ENCODE measurements around the gene SERPINA9. TPM values are rescaled to one million over a fixed set of nuclear protein-coding genes. Genes with fewer than 3 reads are reported as not detected.

The SERPINA9 gene
- total RNA-seq, 8 experiments from 2014 or later: 1.3 TPM; not detected in 7

DNA sequence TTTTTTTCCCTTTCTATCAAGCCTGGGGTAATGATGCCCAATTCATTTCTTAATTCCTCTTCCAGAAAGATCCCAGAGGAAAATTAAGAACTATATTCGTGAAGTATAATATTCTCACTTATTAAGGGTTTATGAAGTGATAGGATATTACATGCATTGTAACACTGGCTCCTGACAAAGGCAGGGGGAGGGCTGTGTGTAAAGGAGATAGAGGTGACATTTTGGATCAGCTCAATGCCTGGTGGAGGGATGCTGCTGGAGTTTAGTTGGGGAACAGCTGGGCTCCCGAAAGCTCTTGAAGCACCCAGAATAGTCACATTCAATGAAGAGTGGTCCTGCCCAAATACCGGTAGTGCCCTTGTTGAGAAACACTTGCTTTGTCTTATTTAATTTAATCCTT lies 24.2 kb downstream of the SERPINA9 start:
- H3K4me3 ChIP-seq: no peak overlapping the region
- H3K4me1 ChIP-seq (replicated peaks in 1 of 2): peaks cover 35 to 44% of the 10 kb centered on the region in 2 donors
- ATAC-seq (replicated peaks in 6 of 8): peak in 3 of 8 experiments; percentile 26 to 45 (median 27)
- in situ Hi-C loops (cut with MboI; ENCODE audit: low pct_unique_long_range_greater_than_20kb in 2 of 9, low sequenced_read_pairs in 9 of 9, unreplicated experiment in 9 of 9): no loop called here
- H3K27ac ChIP-seq: peak overlapping the region in 1 of 2 donors; percentile 22
- 0 to 60% (median 0%) methylated on average over 1 to 3 of the region's 3 CpGs; no CpG with 5 or more reads in 1 of the 10 experiments for WGBS, 10 experiments

DNA sequence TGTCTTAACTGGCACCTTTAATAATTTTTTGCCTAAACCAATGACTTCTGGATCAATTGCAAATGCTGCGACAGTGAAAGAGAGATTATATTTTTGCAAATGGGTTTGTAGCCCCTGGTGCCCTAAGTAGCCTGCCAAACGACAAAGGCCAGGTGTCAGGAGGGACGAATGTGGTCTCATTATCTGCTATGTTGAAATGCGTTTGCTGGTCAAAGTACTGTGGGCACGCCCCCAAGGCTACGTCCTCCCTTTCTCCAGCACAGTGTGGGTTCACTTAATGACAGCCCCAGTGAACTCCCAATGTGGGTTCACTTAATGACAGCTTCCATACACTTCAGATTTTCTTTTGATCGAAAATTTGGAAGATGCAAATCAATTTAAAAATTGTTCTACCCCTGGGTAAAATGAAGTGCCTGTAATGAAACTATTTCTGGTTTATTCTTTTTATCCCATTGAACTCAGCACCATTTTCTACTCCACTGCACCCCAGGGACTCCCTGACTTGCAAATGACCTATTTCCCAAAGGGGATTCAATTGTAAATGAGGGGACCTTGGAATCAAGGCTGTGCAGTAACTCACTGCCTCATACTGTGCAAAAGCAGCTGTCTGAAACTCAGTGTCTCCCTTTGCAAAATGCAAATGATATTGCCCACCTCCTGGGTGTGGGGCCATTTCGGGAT lies 24.8 kb downstream of the SERPINA9 start:
- WGBS, 10 experiments: 0 to 20% (median 3%) methylated on average over 1 to 8 of the region's 8 CpGs
- in situ Hi-C loops (cut with MboI; ENCODE audit: low pct_unique_long_range_greater_than_20kb in 2 of 9, low sequenced_read_pairs in 9 of 9, unreplicated experiment in 9 of 9): no loop called here
- Histone ChIP-seq H3K4me3 (no peak overlapping the region), H3K4me1 (replicated peaks in 1 of 2) (peaks cover 35 to 44% of the 10 kb centered on the region in 2 donors), H3K27ac (peak overlapping the region in 1 of 2 donors; percentile 28)
- ATAC-seq (replicated peaks in 6 of 8): peak in 3 of 8 experiments; percentile 95 to 96 (median 95)

DNA sequence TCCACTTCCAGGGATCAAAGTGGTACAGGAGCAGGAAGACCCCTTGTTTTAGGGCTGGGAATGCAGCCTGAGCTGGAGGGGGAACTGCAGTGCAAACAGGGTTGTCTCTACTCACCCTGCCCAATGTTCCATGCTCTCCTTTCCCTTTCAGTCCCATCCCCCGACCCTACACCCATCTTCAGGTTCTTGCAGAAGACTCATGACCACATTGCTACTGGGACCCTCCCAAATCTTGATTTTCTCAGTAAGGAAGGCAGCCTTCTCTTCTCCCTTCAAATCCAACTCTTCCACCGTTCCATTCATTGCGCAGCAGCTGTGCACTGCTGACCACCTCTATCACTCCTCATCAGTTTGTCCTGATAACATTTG lies 25.3 kb downstream of the SERPINA9 start:
- peak in 2 of 8 experiments; percentile 5 to 6 for ATAC-seq (replicated peaks in 6 of 8)
- peaks cover 35 to 44% of the 10 kb centered on the region in 2 donors for H3K4me1 ChIP-seq (replicated peaks in 1 of 2)
- H3K27ac ChIP-seq: peak overlapping the region in 1 of 2 donors; percentile 28
- H3K4me3 ChIP-seq: no peak overlapping the region
- in situ Hi-C loops (cut with MboI; ENCODE audit: low pct_unique_long_range_greater_than_20kb in 2 of 9, low sequenced_read_pairs in 9 of 9, unreplicated experiment in 9 of 9): no loop called here
- 5 to 100% (median 33%) methylated on average over 1 to 3 of the region's 3 CpGs; no CpG with 5 or more reads in 2 of the 10 experiments for WGBS, 10 experiments

DNA sequence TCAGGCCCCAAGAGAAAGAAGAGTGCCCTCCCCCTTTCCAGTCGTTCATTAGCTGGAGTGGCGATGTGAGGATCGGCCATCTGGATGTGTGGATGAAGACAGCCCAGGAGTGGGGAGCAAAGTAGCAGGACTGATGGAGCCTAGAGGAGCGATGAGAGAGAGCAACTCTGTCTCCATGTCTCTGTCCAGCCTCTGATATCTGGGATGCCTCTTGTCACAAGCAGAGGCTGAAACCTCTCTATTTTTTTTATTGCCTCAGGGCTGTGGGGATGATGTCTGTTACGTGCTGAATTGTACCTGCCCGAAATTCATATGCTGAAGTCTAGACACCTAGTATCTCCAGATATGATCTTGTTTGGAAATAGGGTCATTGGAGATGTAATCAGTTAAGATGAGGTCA lies 26.1 kb downstream of the SERPINA9 start:
- Histone ChIP-seq H3K4me3 (no peak overlapping the region), H3K27ac (no peak overlapping the region), H3K4me1 (replicated peaks in 1 of 2) (peaks cover 35 to 44% of the 10 kb centered on the region in 2 donors)
- 0 to 100% (median 82%) methylated on average over 1 to 5 of the region's 6 CpGs; no CpG with 5 or more reads in 3 of the 10 experiments for WGBS, 10 experiments
- no peak for ATAC-seq (replicated peaks in 6 of 8)
- in situ Hi-C loops (cut with MboI; ENCODE audit: low pct_unique_long_range_greater_than_20kb in 2 of 9, low sequenced_read_pairs in 9 of 9, unreplicated experiment in 9 of 9): no loop called here

DNA sequence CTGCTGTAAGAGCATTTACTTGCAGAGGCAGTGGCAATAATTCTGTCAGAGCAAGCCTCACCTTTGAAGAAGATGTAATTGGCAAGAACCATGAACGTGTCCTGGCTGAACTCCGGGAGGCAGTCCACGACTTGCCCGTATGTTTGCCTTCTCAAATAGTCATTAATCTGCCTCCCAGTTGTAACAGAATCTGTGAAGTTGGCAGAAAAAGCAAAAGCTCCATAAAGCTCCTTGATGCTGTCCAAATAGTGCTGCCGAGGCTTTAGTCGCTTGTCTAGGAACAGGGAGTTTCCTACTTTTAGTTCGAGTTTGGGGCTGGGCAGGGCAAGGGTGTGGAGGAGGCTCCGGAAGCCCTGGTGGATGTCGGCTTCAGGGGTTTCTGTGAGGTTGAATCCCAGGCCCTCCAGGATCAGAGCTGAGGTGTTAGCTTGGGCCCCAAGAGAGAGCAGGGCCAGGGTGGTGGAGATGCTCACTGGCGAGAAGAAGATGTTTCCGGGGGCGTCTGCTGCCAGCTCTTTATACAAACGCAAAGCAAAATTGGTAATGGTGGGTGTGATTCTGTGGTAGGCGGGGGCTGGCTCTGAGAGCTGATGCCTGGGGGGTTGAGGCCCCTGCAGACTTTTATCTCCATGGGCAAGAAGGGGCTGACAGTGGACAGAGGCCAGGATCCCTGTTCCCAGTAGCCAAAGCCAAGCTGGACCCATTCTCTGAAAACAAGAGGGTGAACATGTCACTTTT lies 27.8 kb downstream of the SERPINA9 start:
- no peak overlapping the region for H3K4me3 ChIP-seq
- H3K4me1 ChIP-seq (replicated peaks in 1 of 2): peaks cover 35 to 44% of the 10 kb centered on the region in 2 donors
- WGBS, 10 experiments: 25 to 90% (median 71%) methylated on average over 3 to 10 of the region's 14 CpGs; no CpG with 5 or more reads in 1 of the 10 experiments
- no peak overlapping the region for H3K27ac ChIP-seq
- in situ Hi-C loops (cut with MboI; ENCODE audit: low pct_unique_long_range_greater_than_20kb in 2 of 9, low sequenced_read_pairs in 9 of 9, unreplicated experiment in 9 of 9): no loop called here
- peak in 1 of 8 experiments; percentile 74 for ATAC-seq (replicated peaks in 6 of 8)

DNA sequence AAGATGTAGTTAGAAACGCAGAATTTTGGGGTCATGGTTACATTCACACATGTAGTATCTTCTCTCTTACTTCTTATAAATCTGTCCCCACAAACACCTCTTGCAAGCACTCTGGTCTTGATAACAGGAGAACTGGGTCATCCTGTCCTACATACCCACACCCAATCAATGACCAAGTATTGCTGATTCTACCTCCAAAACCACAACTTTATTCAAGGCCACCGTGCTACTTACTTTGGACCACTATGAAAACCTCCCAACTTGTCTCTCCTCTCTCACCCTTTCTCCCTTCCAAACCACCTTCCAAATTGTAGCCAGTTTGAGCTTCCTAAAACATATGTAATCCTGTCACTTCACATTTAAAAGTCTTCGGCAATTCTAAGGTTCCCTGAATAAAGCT lies 28.8 kb downstream of the SERPINA9 start:
- peaks cover 30 to 37% of the 10 kb centered on the region in 2 donors for H3K4me1 ChIP-seq (replicated peaks in 1 of 2)
- 20 to 100% (median 50%) methylated on average over 1 to 3 of the region's 3 CpGs; no CpG with 5 or more reads in 3 of the 10 experiments for WGBS, 10 experiments
- H3K4me3 ChIP-seq: no peak overlapping the region
- in situ Hi-C loops (cut with MboI; ENCODE audit: low pct_unique_long_range_greater_than_20kb in 2 of 9, low sequenced_read_pairs in 9 of 9, unreplicated experiment in 9 of 9): no loop called here
- H3K27ac ChIP-seq: no peak overlapping the region
- ATAC-seq (replicated peaks in 6 of 8): no peak

DNA sequence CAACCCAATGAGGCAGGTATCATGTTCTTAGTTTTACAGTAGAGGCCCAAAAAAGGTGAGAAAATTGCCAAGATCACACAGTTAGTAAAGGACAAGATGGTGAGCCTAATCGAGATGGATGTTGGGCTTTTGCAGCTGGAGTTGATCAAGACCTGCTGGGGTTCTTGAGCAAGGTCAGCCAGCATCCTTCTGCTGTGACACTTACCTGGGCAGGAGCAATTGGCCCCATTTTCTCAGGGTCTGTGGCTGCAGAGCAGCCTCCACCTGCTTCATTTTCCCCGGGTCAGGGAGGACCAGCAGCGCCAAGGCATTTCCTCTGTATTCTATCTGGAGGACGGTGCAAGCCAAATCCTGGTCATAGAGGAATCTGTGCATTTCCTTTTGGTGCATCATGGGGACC lies 29.9 kb downstream of the SERPINA9 start:
- Histone ChIP-seq H3K27ac (no peak overlapping the region), H3K4me3 (no peak overlapping the region), H3K4me1 (replicated peaks in 1 of 2) (peaks cover 19 to 27% of the 10 kb centered on the region in 2 donors)
- in situ Hi-C loops (cut with MboI; ENCODE audit: low pct_unique_long_range_greater_than_20kb in 2 of 9, low sequenced_read_pairs in 9 of 9, unreplicated experiment in 9 of 9): no loop called here
- 0 to 87% (median 50%) methylated on average over 2 to 4 of the region's 4 CpGs; no CpG with 5 or more reads in 5 of the 10 experiments for WGBS, 10 experiments
- no peak for ATAC-seq (replicated peaks in 6 of 8)

DNA sequence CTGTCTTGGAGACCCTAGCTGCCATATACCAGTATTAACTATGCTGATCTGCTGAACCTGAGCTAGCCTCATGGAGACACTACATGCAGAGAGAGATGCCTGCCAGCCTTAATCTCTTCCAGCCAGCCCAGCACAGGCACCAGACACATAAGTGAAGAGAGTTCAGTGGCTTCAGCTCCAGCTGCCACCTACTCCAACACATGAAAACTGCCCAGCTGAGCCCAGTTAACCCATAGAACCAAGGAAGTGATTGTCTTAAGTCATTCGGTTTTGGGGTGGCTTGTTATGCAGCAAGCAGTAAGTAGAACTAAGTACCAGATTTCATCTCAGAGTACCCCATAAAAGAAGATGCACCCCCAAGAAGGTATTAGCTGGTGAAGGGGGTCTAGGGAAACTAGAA lies 31.0 kb downstream of the SERPINA9 start:
- in situ Hi-C loops (cut with MboI; ENCODE audit: low pct_unique_long_range_greater_than_20kb in 2 of 9, low sequenced_read_pairs in 9 of 9, unreplicated experiment in 9 of 9): no loop called here
- WGBS, 10 experiments: 44 to 100% (median 72%) methylated on average over 1 of the region's 1 CpG; no CpG with 5 or more reads in 6 of the 10 experiments
- Histone ChIP-seq H3K4me3 (no peak overlapping the region), H3K4me1 (replicated peaks in 1 of 2) (peaks cover 8 to 16% of the 10 kb centered on the region in 2 donors), H3K27ac (no peak overlapping the region)
- no peak for ATAC-seq (replicated peaks in 6 of 8)

DNA sequence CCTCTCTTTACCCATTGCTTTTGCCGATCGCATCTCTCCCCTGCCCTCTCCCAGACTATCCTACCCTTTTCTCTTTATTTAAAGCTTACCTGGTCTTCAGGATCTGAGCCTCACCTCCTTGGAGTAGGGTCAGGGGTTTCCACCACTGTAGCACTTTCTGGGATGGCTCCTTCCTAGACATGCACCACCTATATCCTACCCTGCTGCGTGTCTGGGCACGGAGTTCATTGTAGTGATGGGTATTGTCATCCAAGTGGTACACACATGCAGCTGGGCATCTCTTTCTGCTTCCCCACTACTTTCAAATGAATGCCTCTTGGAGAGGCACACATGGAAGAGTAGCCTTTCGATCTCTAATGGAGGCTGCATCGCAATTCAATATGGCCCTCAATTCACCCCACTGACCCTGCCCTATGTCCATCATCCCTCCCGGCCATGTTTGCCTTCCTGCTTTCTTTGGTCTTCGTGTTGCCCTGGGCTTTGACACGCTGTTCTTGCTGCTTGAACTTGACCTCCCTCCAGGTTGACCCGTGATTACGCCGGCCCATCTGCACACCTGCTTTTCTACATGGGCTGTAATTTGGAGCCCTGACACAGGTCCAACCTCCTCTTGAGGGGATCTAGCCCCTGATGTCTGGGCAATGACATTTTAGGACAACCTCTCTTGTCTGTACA lies 34.3 kb downstream of the SERPINA9 start:
- 26 to 97% (median 79%) methylated on average over 2 to 9 of the region's 12 CpGs for WGBS, 10 experiments
- H3K4me3 ChIP-seq: no peak overlapping the region
- H3K4me1 ChIP-seq (replicated peaks in 1 of 2): no peaks in the 10 kb centered on the region
- in situ Hi-C loops (cut with MboI; ENCODE audit: low pct_unique_long_range_greater_than_20kb in 2 of 9, low sequenced_read_pairs in 9 of 9, unreplicated experiment in 9 of 9): no loop called here
- no peak overlapping the region for H3K27ac ChIP-seq
- no peak for ATAC-seq (replicated peaks in 6 of 8)

DNA sequence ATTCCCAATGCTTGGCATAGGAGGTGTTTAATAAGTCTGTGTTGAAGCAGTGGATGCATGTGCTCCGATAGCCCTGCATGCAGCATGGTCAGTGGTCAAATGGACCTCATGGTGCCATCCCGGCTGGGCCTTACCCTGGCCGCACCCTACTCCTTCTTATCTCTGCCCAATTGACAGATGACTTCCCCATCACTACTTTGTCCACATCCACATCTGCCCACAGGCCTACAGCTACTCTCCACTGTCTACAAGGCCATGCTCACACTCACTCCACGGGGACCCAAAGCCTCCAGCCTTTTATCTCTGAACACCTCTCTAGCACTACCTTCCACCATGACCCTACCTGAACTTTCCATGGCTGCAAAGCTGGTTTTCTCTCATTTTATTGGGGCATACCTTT lies 34.9 kb downstream of the SERPINA9 start:
- Histone ChIP-seq H3K27ac (no peak overlapping the region), H3K4me3 (no peak overlapping the region), H3K4me1 (replicated peaks in 1 of 2) (no peaks in the 10 kb centered on the region)
- in situ Hi-C loops (cut with MboI; ENCODE audit: low pct_unique_long_range_greater_than_20kb in 2 of 9, low sequenced_read_pairs in 9 of 9, unreplicated experiment in 9 of 9): no loop called here
- WGBS, 10 experiments: 20 to 100% (median 61%) methylated on average over 1 to 3 of the region's 4 CpGs; no CpG with 5 or more reads in 1 of the 10 experiments
- no peak for ATAC-seq (replicated peaks in 6 of 8)

DNA sequence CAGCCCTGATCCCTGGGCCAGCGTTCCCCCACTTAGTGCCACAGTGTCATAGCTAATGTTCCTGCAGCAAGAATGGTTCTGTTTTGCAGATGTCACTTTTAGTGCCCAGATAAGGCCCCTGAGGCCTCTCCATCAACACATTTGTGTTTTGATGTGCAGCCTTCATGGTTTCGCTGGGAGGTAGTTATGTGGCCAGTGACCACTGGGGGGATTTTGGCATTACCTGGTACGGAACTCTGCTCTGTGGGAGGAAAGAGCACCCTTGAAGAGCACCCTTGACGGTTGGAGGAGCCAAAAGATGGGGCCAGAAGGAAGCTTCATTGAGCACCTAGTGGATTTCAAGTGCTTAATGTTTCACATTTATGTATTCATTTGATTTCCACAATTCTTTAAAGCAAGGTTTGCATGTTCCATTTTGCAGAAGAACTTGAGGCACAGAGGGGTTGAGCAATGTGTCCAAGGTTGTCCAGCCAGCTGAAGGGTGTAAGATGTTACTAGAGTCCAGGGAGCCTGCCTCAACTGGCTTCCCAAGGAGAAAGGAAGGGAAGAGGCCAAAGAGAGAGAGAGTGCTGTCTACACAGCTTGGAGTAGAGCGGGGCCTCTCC lies 36.4 kb downstream of the SERPINA9 start:
- no peak for ATAC-seq (replicated peaks in 6 of 8)
- Histone ChIP-seq H3K27ac (no peak overlapping the region), H3K4me3 (no peak overlapping the region), H3K4me1 (replicated peaks in 1 of 2) (no peaks in the 10 kb centered on the region)
- in situ Hi-C loops (cut with MboI; ENCODE audit: low pct_unique_long_range_greater_than_20kb in 2 of 9, low sequenced_read_pairs in 9 of 9, unreplicated experiment in 9 of 9): no loop called here
- 39 to 100% (median 84%) methylated on average over 1 to 5 of the region's 5 CpGs; no CpG with 5 or more reads in 2 of the 10 experiments for WGBS, 10 experiments

DNA sequence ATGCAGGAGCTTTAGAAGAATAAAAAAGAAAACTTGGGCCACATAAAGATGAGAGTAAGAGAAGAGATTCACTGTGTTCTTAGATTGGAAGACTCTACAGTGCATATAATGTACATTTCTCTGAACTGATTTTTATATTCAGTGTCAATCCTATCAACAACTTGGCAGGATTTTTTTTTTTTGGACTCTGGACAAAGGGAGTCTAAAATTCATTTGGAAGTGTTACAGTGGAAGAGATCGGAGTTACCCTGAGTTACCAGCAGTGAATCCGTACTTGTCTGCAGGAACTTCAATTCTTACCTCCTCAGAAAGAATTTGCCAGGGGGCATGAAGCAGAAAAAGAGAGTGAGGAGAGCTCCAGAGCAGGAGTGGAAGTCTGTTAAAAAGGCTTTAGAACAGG lies 47.4 kb downstream of the SERPINA9 start:
- WGBS, 10 experiments: 40 to 100% (median 72%) methylated on average over 1 to 2 of the region's 2 CpGs
- no peak for ATAC-seq (replicated peaks in 6 of 8)
- H3K4me3 ChIP-seq: no peak overlapping the region
- in situ Hi-C loops (cut with MboI; ENCODE audit: low pct_unique_long_range_greater_than_20kb in 2 of 9, low sequenced_read_pairs in 9 of 9, unreplicated experiment in 9 of 9): no loop called here
- H3K4me1 ChIP-seq (replicated peaks in 1 of 2): peaks cover 0 to 2% of the 10 kb centered on the region in 2 donors
- no peak overlapping the region for H3K27ac ChIP-seq
